SK-N-SH treated with all-trans-retinoic acid at 6 μM for 48 hours (cell line): ENCODE measurements around the gene ATP5PD.

Experiments
- ATAC-seq: fragments of 200-7000 bp; cut with Tn5 transposase; 3 replicates; pipeline ENCODE4 v1.9.1; 2020; ENCODE audit warnings: mild to moderate bottlenecking, moderate library complexity
- ARNTL ChIP-seq: fragments of 450-650 bp; formaldehyde crosslinking; IDR thresholded peaks from 2 replicates; pipeline ENCODE4 v1.5.0; 2020; ENCODE audit warnings: low read depth, mild to moderate bottlenecking, moderate library complexity, borderline replicate concordance
- BACH2 ChIP-seq: fragments of 250-450 bp; sonication (Bioruptor Pico); IDR thresholded peaks from 2 replicates; pipeline ENCODE4 v1.9.0; 2021; ENCODE audit warnings: mild to moderate bottlenecking, borderline replicate concordance
- CREB5 ChIP-seq: fragments of 250-450 bp; sonication (Bioruptor Pico); IDR thresholded peaks from 2 replicates; pipeline ENCODE4 v1.5.1; 2020; ENCODE audit warnings: low read depth, mild to moderate bottlenecking, moderate library complexity
- ESRRG ChIP-seq: fragments of 250-450 bp; sonication (Bioruptor Pico); IDR thresholded peaks from 2 replicates; pipeline ENCODE4 v1.6.1; 2021; ENCODE audit warnings: mild to moderate bottlenecking
- GLIS3 ChIP-seq: fragments of 250-450 bp; sonication (Bioruptor Pico); IDR thresholded peaks from 2 replicates; pipeline ENCODE4 v1.5.0; 2020; ENCODE audit warnings: mild to moderate bottlenecking, moderate library complexity
- ISL1 ChIP-seq: fragments of 250-450 bp; sonication (Bioruptor Pico); IDR thresholded peaks from 2 replicates; pipeline ENCODE4 v2.1.2; 2022; ENCODE audit warnings: mild to moderate bottlenecking, moderate library complexity
- OSR1 ChIP-seq: fragments of 250-450 bp; sonication (Bioruptor Pico); IDR thresholded peaks from 2 replicates; pipeline ENCODE4 v1.8.0; 2022; ENCODE audit warnings: moderate library complexity, mild to moderate bottlenecking, inconsistent platforms
- PATZ1 ChIP-seq: fragments of 250-450 bp; sonication (Bioruptor Pico); IDR thresholded peaks from 2 replicates; pipeline ENCODE4 v1.8.0; 2020; ENCODE audit warnings: mild to moderate bottlenecking, moderate library complexity, borderline replicate concordance
- POU6F1 ChIP-seq: fragments of 250-450 bp; sonication (Bioruptor Pico); IDR thresholded peaks from 2 replicates; pipeline ENCODE4 v1.8.0; 2021; ENCODE audit warnings: low read depth, mild to moderate bottlenecking, moderate library complexity, borderline replicate concordance
- PPARA ChIP-seq: fragments of 250-450 bp; sonication (Bioruptor Pico); IDR thresholded peaks from 2 replicates; pipeline ENCODE4 v1.5.0; 2020; ENCODE audit warnings: mild to moderate bottlenecking, borderline replicate concordance
- RARB ChIP-seq: fragments of 250-450 bp; sonication (Bioruptor Pico); IDR thresholded peaks from 2 replicates; pipeline ENCODE4 v1.8.0; 2021; ENCODE audit warnings: mild to moderate bottlenecking, moderate library complexity
- SNAI2 ChIP-seq: fragments of 250-450 bp; sonication (Bioruptor Pico); IDR thresholded peaks from 2 replicates; pipeline ENCODE4 v1.5.0; 2020; ENCODE audit warnings: mild to moderate bottlenecking, moderate library complexity
- TOX ChIP-seq: fragments of 250-450 bp; sonication (Bioruptor Pico); IDR thresholded peaks from 2 replicates; pipeline ENCODE4 v1.8.0; 2021; ENCODE audit warnings: mild to moderate bottlenecking, moderate library complexity, borderline replicate concordance
- TSHZ2 ChIP-seq: fragments of 250-450 bp; sonication (Bioruptor Pico); IDR thresholded peaks from 2 replicates; pipeline ENCODE4 v1.5.0; 2020; ENCODE audit warnings: mild to moderate bottlenecking, moderate library complexity
- ZC3H10 ChIP-seq: fragments of 250-450 bp; sonication (Bioruptor Pico); IDR thresholded peaks from 2 replicates; pipeline ENCODE4 v1.5.1; 2021; ENCODE audit warnings: mild to moderate bottlenecking, moderate library complexity
- ZFP3 ChIP-seq: fragments of 250-450 bp; sonication (Bioruptor Pico); IDR thresholded peaks from 2 replicates; pipeline ENCODE4 v1.5.0; 2020; ENCODE audit warnings: mild to moderate bottlenecking, moderate library complexity
- ZFP30 ChIP-seq: fragments of 450-650 bp; formaldehyde crosslinking; IDR thresholded peaks from 2 replicates; pipeline ENCODE4 v1.5.0; 2022; ENCODE audit warnings: mild to moderate bottlenecking, moderate library complexity
- ZNF565 ChIP-seq: fragments of 450-650 bp; formaldehyde crosslinking; conservative IDR thresholded peaks from 2 replicates; pipeline ENCODE4 v1.5.0; 2020; ENCODE audit warnings: low read depth, mild to moderate bottlenecking, moderate library complexity
- ZNF70 ChIP-seq: fragments of 450-650 bp; formaldehyde crosslinking; IDR thresholded peaks from 2 replicates; pipeline ENCODE4 v1.5.0; 2020; ENCODE audit warnings: mild to moderate bottlenecking, moderate library complexity
- ZNF8 ChIP-seq: fragments of 450-650 bp; formaldehyde crosslinking; IDR thresholded peaks from 2 replicates; pipeline ENCODE4 v1.5.0; 2020; ENCODE audit warnings: mild to moderate bottlenecking, moderate library complexity

ATP5PD gene

GRCh38 chr17:75001915-75002843 is 44.6 kb downstream of the ATP5PD start:
- TF ChIP-seq POU6F1 (CRISPR knock-in tag), result no peak
- TF ChIP-seq PPARA (CRISPR knock-in tag), result no peak
- no peak for TF ChIP-seq ZNF8 (CRISPR knock-in tag)
- TF ChIP-seq, all 23 proteins: peak for 0
- ATAC-seq, result no peak

GRCh38 chr17:74999523-74999922 is 47.2 kb downstream of the ATP5PD start:
- ATAC-seq, result no peak
- TF ChIP-seq RARB (CRISPR knock-in tag), result no peak
- TF ChIP-seq OSR1 (CRISPR knock-in tag), result no peak
- TF ChIP-seq PATZ1, result no peak
- TF ChIP-seq ZFP3, result no peak
- TF ChIP-seq ZNF70 (CRISPR knock-in tag), result no peak
- TF ChIP-seq ZNF8 (CRISPR knock-in tag), result no peak
- no peak for TF ChIP-seq SNAI2 (CRISPR knock-in tag)
- TF ChIP-seq ARNTL (CRISPR knock-in tag), result no peak
- TF ChIP-seq ZFP30 (CRISPR knock-in tag), result no peak
- no peak for TF ChIP-seq GLIS3 (CRISPR knock-in tag)
- no peak for TF ChIP-seq ESRRG
- TF ChIP-seq TSHZ2 (CRISPR knock-in tag), result no peak
- TF ChIP-seq TOX (CRISPR knock-in tag), result no peak
- TF ChIP-seq, all 23 proteins: peak for 0

- TF ChIP-seq ZNF8 (CRISPR knock-in tag) (no peak), SNAI2 (CRISPR knock-in tag) (no peak), ESRRG (no peak), TOX (CRISPR knock-in tag) (no peak), POU6F1 (CRISPR knock-in tag) (no peak), TSHZ2 (CRISPR knock-in tag) (no peak), ZFP30 (CRISPR knock-in tag) (no peak), OSR1 (CRISPR knock-in tag) (no peak), BACH2 (no peak), ZNF70 (CRISPR knock-in tag) (no peak), ZNF565 (CRISPR knock-in tag) (no peak), RARB (CRISPR knock-in tag) (no peak), GLIS3 (CRISPR knock-in tag) (no peak), ISL1 (CRISPR knock-in tag) (no peak), CREB5 (no peak), ZFP3 (no peak), ZC3H10 (CRISPR knock-in tag) (no peak)
- ATAC-seq, result no peak
Observed at GRCh38 chr17:74998783-74999182, 48.0 kb downstream of the ATP5PD start.
